ENCODE results near the gene TLX3. TPM values are rescaled to one million over a fixed set of nuclear protein-coding genes. Genes with fewer than 3 reads are reported as not detected.
A peak's percentile ranks its signal among the peaks of the same experiment; 100 is the strongest.

The TLX3 gene
- total and polyA plus RNA-seq, 2 donors (not counting 1 experiment from before 2014, with no cell fraction given), result not detected

DNA sequence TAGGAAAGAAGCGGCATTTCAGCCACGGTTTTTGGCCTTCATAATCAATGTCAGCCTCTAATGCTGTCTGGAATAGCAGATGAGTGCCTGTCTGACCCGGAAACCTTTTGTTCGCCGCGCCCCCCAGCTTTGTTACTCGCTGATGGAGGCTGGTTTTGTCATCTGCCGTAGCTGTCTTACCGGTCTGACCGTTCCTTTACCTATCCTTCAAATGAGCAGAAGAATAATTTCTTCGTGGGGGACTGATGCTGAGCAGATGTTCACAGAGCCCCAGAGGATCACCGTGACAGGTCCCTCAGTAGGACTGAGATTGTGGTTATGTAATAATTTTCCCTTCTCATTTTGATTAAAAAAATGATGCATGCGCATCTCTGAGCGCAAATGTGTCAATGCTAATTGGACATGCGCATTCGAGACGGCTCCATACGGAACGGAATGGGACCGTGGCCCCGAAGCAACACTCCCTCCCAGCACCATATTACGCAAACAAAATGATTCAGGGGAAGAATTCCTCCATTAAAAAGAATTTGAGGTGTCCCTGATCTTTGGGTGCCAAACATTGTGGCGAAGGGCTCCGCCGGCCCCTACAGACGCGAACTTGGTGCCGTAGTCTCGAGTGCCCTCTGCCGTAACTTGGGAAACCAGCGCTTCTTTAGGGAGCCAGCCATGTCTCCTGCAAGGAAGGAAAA, 27.6 kb downstream of the TLX3 start:
- H2AFZ ChIP-seq (ENCODE audit: low read length), result peak overlapping the region; percentile 68
- peak; percentile 61 to 73 for DNase-seq (ENCODE audit: low read depth in 2 of 2)
- TF ChIP-seq EZH2 (IDR thresholded peaks at IDR 0.05; ENCODE audit: low read length, missing control alignments), result peak; percentile 50
- peak; percentile 75 to 87 for TF ChIP-seq CTCF (conservative IDR thresholded peaks at IDR 0.05 in 1 of 2, IDR thresholded peaks at IDR 0.05 in 1 of 2; ENCODE audit: low read depth in 1 of 2, low read length in 2 of 2)
- H3K4me3 ChIP-seq (replicated peaks in 1 of 4; ENCODE audit: control extremely low read depth in 1 of 4, insufficient read depth in 1 of 4, low read depth in 3 of 4, low read length in 4 of 4), result peak overlapping the region; percentile 14 to 63 (median 40)
- peaks cover 2% of the 10 kb centered on the region for H3K27me3 ChIP-seq (ENCODE audit: control insufficient read depth, insufficient read depth, low read length)
- no peaks in the 10 kb centered on the region for H3K9me3 ChIP-seq (ENCODE audit: control insufficient read depth, insufficient read depth, low read depth, low read length)
- no peaks in the 10 kb centered on the region for H3K79me2 ChIP-seq (ENCODE audit: control insufficient read depth, insufficient read depth, low read length)
- no peaks in the 10 kb centered on the region for H3K36me3 ChIP-seq (ENCODE audit: control insufficient read depth, insufficient read depth, low read length)
- no peak overlapping the region for H3K27ac ChIP-seq (ENCODE audit: insufficient read depth, low read length)
- H4K20me1 ChIP-seq (ENCODE audit: control insufficient read depth, extremely low read depth, insufficient read depth, low read length), result no peaks in the 10 kb centered on the region
- no peak overlapping the region for H3K9ac ChIP-seq (ENCODE audit: insufficient read depth, low read length)
- H3K4me1 ChIP-seq (ENCODE audit: control insufficient read depth, extremely low read depth, insufficient read depth, low read length), result no peaks in the 10 kb centered on the region
- peak overlapping the region; percentile 76 for H3K4me2 ChIP-seq (ENCODE audit: extremely low read depth, insufficient read depth, low read length)

- Histone ChIP-seq H4K20me1 (ENCODE audit: control insufficient read depth, extremely low read depth, insufficient read depth, low read length) (no peaks in the 10 kb centered on the region), H3K27ac (ENCODE audit: insufficient read depth, low read length) (no peak overlapping the region), H3K9ac (ENCODE audit: insufficient read depth, low read length) (no peak overlapping the region), H3K27me3 (ENCODE audit: control insufficient read depth, insufficient read depth, low read length) (peaks cover 2% of the 10 kb centered on the region), H2AFZ (ENCODE audit: low read length) (peak overlapping the region; percentile 17), H3K36me3 (ENCODE audit: control insufficient read depth, insufficient read depth, low read length) (no peaks in the 10 kb centered on the region), H3K4me1 (ENCODE audit: control insufficient read depth, extremely low read depth, insufficient read depth, low read length) (no peaks in the 10 kb centered on the region), H3K9me3 (ENCODE audit: control insufficient read depth, insufficient read depth, low read depth, low read length) (no peaks in the 10 kb centered on the region), H3K4me3 (replicated peaks in 1 of 4; ENCODE audit: control extremely low read depth in 1 of 4, insufficient read depth in 1 of 4, low read depth in 3 of 4, low read length in 4 of 4) (peak overlapping the region; percentile 14 to 63 (median 40)), H3K4me2 (ENCODE audit: extremely low read depth, insufficient read depth, low read length) (peak overlapping the region; percentile 76), H3K79me2 (ENCODE audit: control insufficient read depth, insufficient read depth, low read length) (no peaks in the 10 kb centered on the region)
- no peak for TF ChIP-seq CTCF (conservative IDR thresholded peaks at IDR 0.05 in 1 of 2, IDR thresholded peaks at IDR 0.05 in 1 of 2; ENCODE audit: low read depth in 1 of 2, low read length in 2 of 2)
- no peak for TF ChIP-seq EZH2 (IDR thresholded peaks at IDR 0.05; ENCODE audit: low read length, missing control alignments)
- no peak for DNase-seq (ENCODE audit: low read depth in 2 of 2)
These were observed 28.1 kb downstream of the TLX3 start for GRCh38 chr5:171337210-171337569.

GRCh38 chr5:171340042-171340441, 31.0 kb downstream of the TLX3 start:
- no peaks in the 10 kb centered on the region for H3K9me3 ChIP-seq (ENCODE audit: control insufficient read depth, insufficient read depth, low read depth, low read length)
- no peaks in the 10 kb centered on the region for H3K36me3 ChIP-seq (ENCODE audit: control insufficient read depth, insufficient read depth, low read length)
- no peak for TF ChIP-seq CTCF (conservative IDR thresholded peaks at IDR 0.05 in 1 of 2, IDR thresholded peaks at IDR 0.05 in 1 of 2; ENCODE audit: low read depth in 1 of 2, low read length in 2 of 2)
- no peak for TF ChIP-seq EZH2 (IDR thresholded peaks at IDR 0.05; ENCODE audit: low read length, missing control alignments)
- no peak for DNase-seq (ENCODE audit: low read depth in 2 of 2)
- H3K4me1 ChIP-seq (ENCODE audit: control insufficient read depth, extremely low read depth, insufficient read depth, low read length), result no peaks in the 10 kb centered on the region
- no peak overlapping the region for H3K4me3 ChIP-seq (replicated peaks in 1 of 4; ENCODE audit: control extremely low read depth in 1 of 4, insufficient read depth in 1 of 4, low read depth in 3 of 4, low read length in 4 of 4)
- H4K20me1 ChIP-seq (ENCODE audit: control insufficient read depth, extremely low read depth, insufficient read depth, low read length), result no peaks in the 10 kb centered on the region
- no peak overlapping the region for H2AFZ ChIP-seq (ENCODE audit: low read length)
- no peak overlapping the region for H3K9ac ChIP-seq (ENCODE audit: insufficient read depth, low read length)
- H3K27ac ChIP-seq (ENCODE audit: insufficient read depth, low read length), result no peak overlapping the region
- no peaks in the 10 kb centered on the region for H3K79me2 ChIP-seq (ENCODE audit: control insufficient read depth, insufficient read depth, low read length)
- H3K27me3 ChIP-seq (ENCODE audit: control insufficient read depth, insufficient read depth, low read length), result no peaks in the 10 kb centered on the region
- no peak overlapping the region for H3K4me2 ChIP-seq (ENCODE audit: extremely low read depth, insufficient read depth, low read length)

All from fibroblast of lung (primary cell).